H9 (cell line): ENCODE results near the gene PLCXD1. TPM values are rescaled to one million over a fixed set of nuclear protein-coding genes. Genes with fewer than 3 reads are reported as not detected.

Experiments
- DNase-seq: peaks from one replicate; pipeline ENCODE4 v3.0.0-alpha.2; 2017
- H2AFZ ChIP-seq: one replicate; pipeline ENCODE4 v1.6.1; 2013; ENCODE audit warnings: mild to moderate bottlenecking, low read length, control low read depth, moderate library complexity
- H2AK5ac ChIP-seq: 2 replicates; pipeline ENCODE4 v1.6.1; 2013; ENCODE audit warnings: low read length, control low read depth, mixed read lengths; ENCODE audit not compliant: insufficient read length
- H2BK120ac ChIP-seq: one replicate; pipeline ENCODE4 v1.6.1; 2013; ENCODE audit warnings: low read depth, mild to moderate bottlenecking, low read length, control low read depth, inconsistent platforms; ENCODE audit not compliant: poor library complexity, severe bottlenecking
- H2BK12ac ChIP-seq: 2 replicates; pipeline ENCODE4 v1.6.1; 2013; ENCODE audit warnings: low read length, control low read depth, mixed read lengths, low read depth; ENCODE audit not compliant: insufficient read length
- H2BK15ac ChIP-seq: 2 replicates; pipeline ENCODE4 v1.6.1; 2013; ENCODE audit warnings: low read depth, low read length, control low read depth
- H2BK20ac ChIP-seq: one replicate; pipeline ENCODE4 v1.6.1; 2013; ENCODE audit warnings: low read depth, mild to moderate bottlenecking, low read length, control low read depth, inconsistent platforms; ENCODE audit not compliant: poor library complexity, severe bottlenecking
- H2BK5ac ChIP-seq: 2 replicates; pipeline ENCODE4 v1.6.1; 2013; ENCODE audit warnings: low read length, control low read depth, mixed read lengths; ENCODE audit not compliant: insufficient read length
- H3K14ac ChIP-seq: 2 replicates; pipeline ENCODE4 v1.6.1; 2013; ENCODE audit warnings: low read length, control low read depth; ENCODE audit not compliant: insufficient read depth
- H3K18ac ChIP-seq: 2 replicates; pipeline ENCODE4 v1.6.1; 2013; ENCODE audit warnings: low read depth, mild to moderate bottlenecking, mixed read lengths, low read length, control low read depth; ENCODE audit not compliant: insufficient read length
- H3K23ac ChIP-seq: 2 replicates; pipeline ENCODE4 v1.6.1; 2013; ENCODE audit warnings: low read length, control low read depth, mixed read lengths, low read depth; ENCODE audit not compliant: insufficient read length
- H3K23me2 ChIP-seq: 2 replicates; pipeline ENCODE4 v1.6.1; 2013; ENCODE audit warnings: low read depth, mild to moderate bottlenecking, mixed read lengths, low read length, control low read depth; ENCODE audit not compliant: insufficient read length, poor library complexity, severe bottlenecking
- H3K27ac ChIP-seq: 2 replicates; pipeline ENCODE4 v1.5.1; 2013; ENCODE audit warnings: low read length, control low read depth, mixed read lengths, low read depth; ENCODE audit not compliant: insufficient read length
- H3K27me3 ChIP-seq: 2 replicates; pipeline ENCODE4 v1.6.1; 2013; ENCODE audit warnings: low read length, control low read depth, inconsistent platforms; ENCODE audit not compliant: insufficient read depth
- H3K4ac ChIP-seq: 2 replicates; pipeline ENCODE4 v1.6.1; 2013; ENCODE audit warnings: low read depth, mild to moderate bottlenecking, control low read depth, inconsistent platforms, low read length, moderate library complexity
- H3K4me1 ChIP-seq: 2 replicates; pipeline ENCODE4 v1.6.1; 2013; ENCODE audit warnings: low read length, control low read depth, inconsistent platforms; ENCODE audit not compliant: insufficient read depth
- H3K4me2 ChIP-seq: 2 replicates; pipeline ENCODE4 v1.6.1; 2013; ENCODE audit warnings: low read length, control low read depth, mixed read lengths; ENCODE audit not compliant: insufficient read length, insufficient read depth
- H3K56ac ChIP-seq: 2 replicates; pipeline ENCODE4 v1.6.1; 2013; ENCODE audit warnings: low read depth, mild to moderate bottlenecking, mixed read lengths, low read length, control low read depth; ENCODE audit not compliant: insufficient read length
- H3K79me1 ChIP-seq: 2 replicates; pipeline ENCODE4 v1.6.1; 2013; ENCODE audit warnings: low read depth, mild to moderate bottlenecking, moderate library complexity, low read length, control low read depth, inconsistent platforms; ENCODE audit not compliant: insufficient read depth, poor library complexity, severe bottlenecking
- H3K79me2 ChIP-seq: 2 replicates; pipeline ENCODE4 v1.6.1; 2013; ENCODE audit warnings: low read length, control low read depth, inconsistent platforms; ENCODE audit not compliant: insufficient read depth
- H3K9ac ChIP-seq: 2 replicates; pipeline ENCODE4 v1.6.1; 2013; ENCODE audit warnings: low read length, control low read depth, mixed read lengths; ENCODE audit not compliant: insufficient read length; ENCODE audit errors: extremely low read depth
- H3K9me3 ChIP-seq: one replicate; pipeline ENCODE4 v1.6.1; 2013; ENCODE audit warnings: low read depth, low read length, inconsistent platforms; ENCODE audit not compliant: control insufficient read depth
- H3T11ph ChIP-seq: one replicate; pipeline ENCODE4 v1.6.1; 2013; ENCODE audit warnings: mild to moderate bottlenecking, low read length, control low read depth, inconsistent platforms
- H4K20me1 ChIP-seq: one replicate; pipeline ENCODE4 v1.6.1; 2013; ENCODE audit not compliant: control insufficient read depth, insufficient read length, insufficient read depth
- H4K5ac ChIP-seq: 2 replicates; pipeline ENCODE4 v1.6.1; 2013; ENCODE audit warnings: low read depth, mild to moderate bottlenecking, mixed read lengths, low read length, control low read depth; ENCODE audit not compliant: insufficient read length
- H4K8ac ChIP-seq: replicated peaks from 2 replicates; pipeline ENCODE4 v1.6.1; 2013; ENCODE audit warnings: low read length, control low read depth, mixed read lengths, low read depth; ENCODE audit not compliant: insufficient read length
- H4K91ac ChIP-seq: 2 replicates; pipeline ENCODE4 v1.6.1; 2013; ENCODE audit warnings: low read depth, mild to moderate bottlenecking, moderate library complexity, mixed read lengths, low read length, control low read depth; ENCODE audit not compliant: insufficient read length
- H3K27ac Mint-ChIP-seq, 3 experiments: 2 replicates in 2 of 3; 3 replicates in 1 of 3; pipeline ENCODE4 v1.8.0; 2020 to 2021; ENCODE audit warnings: mixed read lengths in 3 of 3, mild to moderate bottlenecking in 1 of 3, moderate library complexity in 1 of 3
- H3K27me3 Mint-ChIP-seq: 2 replicates; pipeline ENCODE4 v1.8.0; 2021; ENCODE audit warnings: low read depth, mild to moderate bottlenecking, moderate library complexity, mixed read lengths
- H3K36me3 Mint-ChIP-seq, 3 experiments: 2 replicates in 2 of 3; 3 replicates in 1 of 3; pipeline ENCODE4 v1.8.0; 2020 to 2021; ENCODE audit warnings: low read depth in 3 of 3, mixed read lengths in 3 of 3; ENCODE audit not compliant: insufficient read depth in 1 of 3
- H3K4me1 Mint-ChIP-seq, 2 experiments: 2 replicates each; pipeline ENCODE4 v1.8.0; 2020; ENCODE audit warnings: mixed read lengths in 2 of 2
- H3K4me3 Mint-ChIP-seq, 2 experiments: 2 replicates in 1 of 2; 3 replicates in 1 of 2; pipeline ENCODE4 v1.8.0; 2020 to 2021; ENCODE audit warnings: mild to moderate bottlenecking in 2 of 2, mixed read lengths in 2 of 2, moderate library complexity in 1 of 2
- H3K9me3 Mint-ChIP-seq, 2 experiments: 2 replicates in 1 of 2; 3 replicates in 1 of 2; pipeline ENCODE4 v1.8.0; 2020; ENCODE audit warnings: mild to moderate bottlenecking in 2 of 2, mixed read lengths in 2 of 2, moderate library complexity in 1 of 2
- WGBS: extraction: QIAGEN DNeasy Blood & Tissue Kit; methylation state at CpG from one replicate; pipeline ENCODE4 v1.1.7; 2013; ENCODE audit warnings: missing lambda C conversion rate, low lambda C conversion rate, mixed read lengths; ENCODE audit not compliant: insufficient read length; ENCODE audit errors: extremely low coverage; 5-methylcytosine and 5-hydroxymethylcytosine counted together
- total RNA-seq: library from RNA; stranded (reverse); gene quantifications from 2 replicates; pipeline ENCODE4 v1.2.1, GENCODE V29; 2021
- TF ChIP-seq, protein P1 (sequence below): fragments of 200-600 bp; sonication (generic); conservative IDR thresholded peaks from 3 replicates; pipeline ENCODE4 v1.8.0; 2021; ENCODE audit warnings: antibody characterized with exemption, mild to moderate bottlenecking

The PLCXD1 gene
- total RNA-seq, 1 experiment from 2014 or later: 96.5 TPM

DNA sequence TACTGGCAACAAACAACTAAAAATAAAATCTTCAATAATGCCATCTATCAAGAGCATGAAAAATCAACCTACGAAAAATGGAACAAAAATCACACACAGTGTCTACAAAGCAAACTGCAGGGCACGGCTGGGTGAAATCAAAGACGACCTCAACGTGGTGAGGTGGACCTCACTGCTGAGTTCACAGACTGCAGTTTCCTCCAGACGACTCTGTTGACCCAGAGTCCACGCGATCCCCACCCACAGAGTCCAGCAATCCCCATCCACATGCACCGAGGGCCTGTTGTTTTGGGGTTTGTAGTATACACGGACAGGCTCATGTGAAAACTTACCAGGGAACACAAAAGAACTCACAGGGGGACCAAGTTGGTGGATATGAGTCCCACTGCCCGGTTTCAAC, 68.5 kb downstream of the PLCXD1 start:
- H3K23me2 ChIP-seq: no peaks in the 10 kb centered on the region
- H2BK20ac ChIP-seq: no peak overlapping the region
- no peak overlapping the region for H2BK15ac ChIP-seq
- no peak overlapping the region for H4K5ac ChIP-seq
- H2BK5ac ChIP-seq: no peak overlapping the region
- no CpG with 5 or more reads among the region's 10 CpGs for WGBS
- no peaks in the 10 kb centered on the region for H4K20me1 ChIP-seq
- H3T11ph ChIP-seq: no peak overlapping the region
- peaks cover 3% of the 10 kb centered on the region for H3K79me1 ChIP-seq
- no peak for DNase-seq
- H2AK5ac ChIP-seq: no peak overlapping the region
- H2BK120ac ChIP-seq: no peak overlapping the region
- Mint-ChIP-seq H3K27me3 (no peaks in the 10 kb centered on the region; the same call in 1 of the 2 replicates), H3K4me3 (no peak overlapping the region), H3K9me3 (no peaks in the 10 kb centered on the region), H3K36me3 (peaks cover 10 to 48% (median 45%) of the 10 kb centered on the region in 3 experiments; a peak in 6 of 7 replicates), H3K27ac (peak overlapping the region; percentile 87 to 96 (median 87); a peak in 6 of 7 replicates), H3K4me1 (0 out of 4 replicates have a peak, but pooled peaks cover 0 to 3% of the 10 kb centered on the region in 2 experiments)
- no peaks in the 10 kb centered on the region for H3K4me1 ChIP-seq
- H2BK12ac ChIP-seq: no peak overlapping the region
- H3K4ac ChIP-seq: no peak overlapping the region
- H3K9ac ChIP-seq: no peak overlapping the region
- no peaks in the 10 kb centered on the region; the same call in 1 of the 2 replicates for H3K79me2 ChIP-seq
- H3K27ac ChIP-seq: no peak overlapping the region
- no peak overlapping the region for H3K18ac ChIP-seq
- H3K14ac ChIP-seq: no peak overlapping the region
- TF ChIP-seq, protein P1, sequence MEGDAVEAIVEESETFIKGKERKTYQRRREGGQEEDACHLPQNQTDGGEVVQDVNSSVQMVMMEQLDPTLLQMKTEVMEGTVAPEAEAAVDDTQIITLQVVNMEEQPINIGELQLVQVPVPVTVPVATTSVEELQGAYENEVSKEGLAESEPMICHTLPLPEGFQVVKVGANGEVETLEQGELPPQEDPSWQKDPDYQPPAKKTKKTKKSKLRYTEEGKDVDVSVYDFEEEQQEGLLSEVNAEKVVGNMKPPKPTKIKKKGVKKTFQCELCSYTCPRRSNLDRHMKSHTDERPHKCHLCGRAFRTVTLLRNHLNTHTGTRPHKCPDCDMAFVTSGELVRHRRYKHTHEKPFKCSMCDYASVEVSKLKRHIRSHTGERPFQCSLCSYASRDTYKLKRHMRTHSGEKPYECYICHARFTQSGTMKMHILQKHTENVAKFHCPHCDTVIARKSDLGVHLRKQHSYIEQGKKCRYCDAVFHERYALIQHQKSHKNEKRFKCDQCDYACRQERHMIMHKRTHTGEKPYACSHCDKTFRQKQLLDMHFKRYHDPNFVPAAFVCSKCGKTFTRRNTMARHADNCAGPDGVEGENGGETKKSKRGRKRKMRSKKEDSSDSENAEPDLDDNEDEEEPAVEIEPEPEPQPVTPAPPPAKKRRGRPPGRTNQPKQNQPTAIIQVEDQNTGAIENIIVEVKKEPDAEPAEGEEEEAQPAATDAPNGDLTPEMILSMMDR: no peak
- no peak overlapping the region for H4K91ac ChIP-seq
- no peak overlapping the region for H3K23ac ChIP-seq
- no peak overlapping the region for H3K56ac ChIP-seq
- no peaks in the 10 kb centered on the region for H3K27me3 ChIP-seq
- H3K9me3 ChIP-seq: no peaks in the 10 kb centered on the region
- H3K4me2 ChIP-seq: no peak overlapping the region
- no peak overlapping the region for H4K8ac ChIP-seq
- H2AFZ ChIP-seq: no peak overlapping the region
